ENCODE data around the gene NR4A1. TPM values are rescaled to one million over a fixed set of nuclear protein-coding genes. Genes with fewer than 3 reads are reported as not detected.

NR4A1 gene
- total RNA-seq, result 55.5 TPM
- long read RNA-seq, full-length matches to known transcripts, result 18 of 152 reads
- long read RNA-seq, partial matches to known transcripts, result 113 of 152 reads
- long read RNA-seq, other reads (novel, unspliced or antisense), result 21 of 152 reads

- peak; percentile 99 for DNase-seq
- Histone ChIP-seq H3K27me3 (ENCODE audit: low read depth) (no peaks in the 10 kb centered on the region), H3K4me1 (peaks cover 94% of the 10 kb centered on the region), H3K4me3 (peak within 1 kb of the TSS; percentile 77), H3K9me3 (replicated peaks) (no peaks in the 10 kb centered on the region), H3K36me3 (peaks cover 15% of the 10 kb centered on the region), H3K27ac (replicated peaks) (peak within 1 kb of the TSS; percentile 99)
- TF ChIP-seq, protein P1, sequence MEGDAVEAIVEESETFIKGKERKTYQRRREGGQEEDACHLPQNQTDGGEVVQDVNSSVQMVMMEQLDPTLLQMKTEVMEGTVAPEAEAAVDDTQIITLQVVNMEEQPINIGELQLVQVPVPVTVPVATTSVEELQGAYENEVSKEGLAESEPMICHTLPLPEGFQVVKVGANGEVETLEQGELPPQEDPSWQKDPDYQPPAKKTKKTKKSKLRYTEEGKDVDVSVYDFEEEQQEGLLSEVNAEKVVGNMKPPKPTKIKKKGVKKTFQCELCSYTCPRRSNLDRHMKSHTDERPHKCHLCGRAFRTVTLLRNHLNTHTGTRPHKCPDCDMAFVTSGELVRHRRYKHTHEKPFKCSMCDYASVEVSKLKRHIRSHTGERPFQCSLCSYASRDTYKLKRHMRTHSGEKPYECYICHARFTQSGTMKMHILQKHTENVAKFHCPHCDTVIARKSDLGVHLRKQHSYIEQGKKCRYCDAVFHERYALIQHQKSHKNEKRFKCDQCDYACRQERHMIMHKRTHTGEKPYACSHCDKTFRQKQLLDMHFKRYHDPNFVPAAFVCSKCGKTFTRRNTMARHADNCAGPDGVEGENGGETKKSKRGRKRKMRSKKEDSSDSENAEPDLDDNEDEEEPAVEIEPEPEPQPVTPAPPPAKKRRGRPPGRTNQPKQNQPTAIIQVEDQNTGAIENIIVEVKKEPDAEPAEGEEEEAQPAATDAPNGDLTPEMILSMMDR (IDR thresholded peaks at IDR 0.05; ENCODE audit: borderline replicate concordance), result peak; percentile 27
- intact Hi-C loops (cut with micrococcal nuclease), result no loop called here
Measured at GRCh38 chr12:52050758-52051541, at the start of gene NR4A1. Gene NR4A1, plus strand, starts transcription at chr12:52051442. Its CDS starts 2,887 bp downstream, at chr12:52054329.

DNA sequence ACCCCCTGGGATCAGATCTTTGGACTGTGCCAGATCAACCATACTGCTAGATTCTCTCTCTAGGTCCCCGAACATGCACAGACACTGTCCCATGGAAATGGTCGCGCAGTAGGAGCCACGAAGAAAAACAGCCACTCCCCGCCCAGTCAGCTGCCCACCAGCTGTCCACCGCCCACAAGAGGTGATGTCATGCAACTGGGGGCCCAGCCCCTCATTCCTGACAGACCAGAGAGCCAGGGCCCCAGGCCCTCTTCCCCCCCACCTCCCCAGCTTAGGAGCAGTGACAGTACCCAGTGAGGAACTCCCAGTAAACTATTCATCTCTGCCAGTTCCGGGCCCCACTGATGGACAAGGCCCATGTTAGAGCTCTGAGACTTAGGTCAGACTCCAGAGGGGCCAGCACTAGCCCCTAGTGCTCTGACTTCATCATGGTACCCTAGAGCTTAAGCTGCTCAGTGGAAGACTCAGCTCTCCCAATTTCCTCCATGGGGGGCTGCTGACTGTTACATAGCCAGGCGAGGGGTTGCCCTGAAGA, 48.2 kb upstream of the NR4A1 start:
- TF ChIP-seq, protein P1 (IDR thresholded peaks at IDR 0.05; ENCODE audit: borderline replicate concordance), result no peak
- H3K4me1 ChIP-seq, result peaks cover 32% of the 10 kb centered on the region
- H3K9me3 ChIP-seq (replicated peaks), result no peaks in the 10 kb centered on the region
- DNase-seq, result no peak
- no peak overlapping the region for H3K27ac ChIP-seq (replicated peaks)
- no peak overlapping the region for H3K4me3 ChIP-seq
- peaks cover 31% of the 10 kb centered on the region for H3K27me3 ChIP-seq (ENCODE audit: low read depth)
- intact Hi-C loops (cut with micrococcal nuclease), result no loop called here
- H3K36me3 ChIP-seq, result no peaks in the 10 kb centered on the region

DNA sequence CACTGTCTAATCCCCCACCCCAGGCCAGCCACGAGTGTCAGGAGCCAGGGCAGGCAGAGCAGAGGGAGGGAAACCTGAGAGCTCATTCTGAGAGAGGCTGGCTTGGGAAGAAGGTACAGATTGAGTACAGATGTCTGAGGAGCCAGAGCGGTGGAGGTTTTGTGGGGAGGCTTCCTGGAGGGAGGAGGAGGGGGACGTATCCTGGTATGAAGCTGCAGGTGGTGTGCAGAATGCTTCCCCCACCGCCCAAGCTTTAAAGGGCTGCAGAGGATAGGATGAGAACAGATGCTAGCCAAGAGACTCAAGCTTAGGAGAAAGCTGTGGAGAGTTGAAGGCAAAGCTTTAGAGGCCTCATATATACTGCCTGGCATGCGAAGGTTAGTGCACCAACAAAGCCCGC, 47.7 kb upstream of the NR4A1 start:
- TF ChIP-seq, protein P1 (IDR thresholded peaks at IDR 0.05; ENCODE audit: borderline replicate concordance), result no peak
- Histone ChIP-seq H3K27ac (replicated peaks) (no peak overlapping the region), H3K36me3 (no peaks in the 10 kb centered on the region), H3K27me3 (ENCODE audit: low read depth) (peaks cover 31% of the 10 kb centered on the region), H3K4me3 (no peak overlapping the region), H3K4me1 (peaks cover 37% of the 10 kb centered on the region), H3K9me3 (replicated peaks) (no peaks in the 10 kb centered on the region)
- intact Hi-C loops (cut with micrococcal nuclease), result no loop called here
- DNase-seq, result no peak

DNA sequence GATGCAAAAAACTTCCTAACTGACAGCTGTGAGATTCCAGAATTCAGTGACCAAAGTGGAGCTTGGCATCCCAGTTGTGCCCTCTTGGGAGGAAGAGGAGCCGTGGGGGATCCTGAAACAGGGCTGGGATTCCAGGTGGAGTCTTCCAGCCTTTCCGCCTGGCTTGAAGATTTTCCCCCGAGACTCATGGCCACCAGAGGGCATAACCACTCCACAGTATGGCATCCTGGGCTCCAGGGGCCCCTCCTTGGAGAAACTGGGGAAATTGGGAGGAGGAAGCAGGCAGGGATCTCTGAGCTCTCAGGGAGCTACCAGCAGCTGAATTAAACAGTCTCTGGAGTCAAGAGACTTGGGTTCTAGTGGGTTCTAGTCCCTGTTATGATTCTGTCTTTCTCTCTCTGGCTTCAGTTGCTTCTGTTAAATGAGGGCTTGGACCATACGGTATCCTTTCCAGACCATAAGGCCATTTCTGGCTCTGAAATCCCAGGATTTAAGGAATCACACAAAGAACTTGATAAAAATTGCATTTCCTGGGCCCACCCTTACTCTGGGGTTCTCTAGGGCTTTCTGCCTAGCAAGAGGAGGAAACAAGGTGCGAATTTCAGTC, 47.1 kb upstream of the NR4A1 start:
- H3K36me3 ChIP-seq, result peaks cover 4% of the 10 kb centered on the region
- intact Hi-C loops (cut with micrococcal nuclease), result no loop called here
- H3K9me3 ChIP-seq (replicated peaks), result no peaks in the 10 kb centered on the region
- TF ChIP-seq, protein P1 (IDR thresholded peaks at IDR 0.05; ENCODE audit: borderline replicate concordance), result peak; percentile 83
- peaks cover 42% of the 10 kb centered on the region for H3K4me1 ChIP-seq
- H3K27me3 ChIP-seq (ENCODE audit: low read depth), result peaks cover 31% of the 10 kb centered on the region
- no peak overlapping the region for H3K27ac ChIP-seq (replicated peaks)
- no peak for DNase-seq
- H3K4me3 ChIP-seq, result no peak overlapping the region

GRCh38 chr12:52005218-52005902, 45.9 kb upstream of the NR4A1 start:
- H3K27ac ChIP-seq (replicated peaks), result no peak overlapping the region
- intact Hi-C loops (cut with micrococcal nuclease), result no loop called here

More at GRCh38 chr12:52005218-52005902, 45.9 kb upstream of the NR4A1 start:
- TF ChIP-seq, protein P1 (IDR thresholded peaks at IDR 0.05; ENCODE audit: borderline replicate concordance), result no peak
- Histone ChIP-seq H3K4me1 (peaks cover 55% of the 10 kb centered on the region), H3K36me3 (peaks cover 4% of the 10 kb centered on the region), H3K27me3 (ENCODE audit: low read depth) (peaks cover 31% of the 10 kb centered on the region), H3K4me3 (no peak overlapping the region), H3K9me3 (replicated peaks) (no peaks in the 10 kb centered on the region)
- no peak for DNase-seq

Data from left ventricle myocardium inferior (tissue), 1 donor.